Measurements from ENCODE around the gene PKP3. TPM values are rescaled to one million over a fixed set of nuclear protein-coding genes. Genes with fewer than 3 reads are reported as not detected.

The PKP3 gene
- total RNA-seq, 2 experiments from 2014 or later = not detected

Other genes starting within 250 kb of the PKP3 start
- not detected for gene SCGB1C1, start 201.1 kb upstream of the PKP3 start, total RNA-seq
- gene BET1L, start 186.8 kb upstream of the PKP3 start, total RNA-seq = 10 to 100 TPM; 50.4 to 51.6 TPM
- 10 to 100 TPM; 74.9 to 85.0 TPM for gene RIC8A, start 186.5 kb upstream of the PKP3 start, total RNA-seq
- 10 to 100 TPM; 16.1 to 20.1 TPM for gene SIRT3, start 157.9 kb upstream of the PKP3 start, total RNA-seq
- gene PSMD13, start 157.2 kb upstream of the PKP3 start, total RNA-seq = 100 to 1,000 TPM; 206 to 210 TPM
- 1 to 10 TPM; 1.2 to 1.5 TPM for gene NLRP6, start 115.8 kb upstream of the PKP3 start, total RNA-seq
- gene PGGHG, start 105.1 kb upstream of the PKP3 start, total RNA-seq = 100 to 1,000 TPM in 1 of 2 experiments, 10 to 100 TPM in 1; 99.6 to 101 TPM
- gene IFITM5, start 94.7 kb upstream of the PKP3 start, total RNA-seq = not detected
- 100 to 1,000 TPM; 760 to 802 TPM for gene IFITM2, start 86.4 kb upstream of the PKP3 start, total RNA-seq
- gene IFITM1, start 80.2 kb upstream of the PKP3 start, total RNA-seq = 100 to 1,000 TPM; 359 to 378 TPM
- 10 to 100 TPM; 54.5 to 56.6 TPM for gene IFITM3, start 73.3 kb upstream of the PKP3 start, total RNA-seq
- gene B4GALNT4, start 24.7 kb upstream of the PKP3 start, total RNA-seq = 1 to 10 TPM; 4.1 to 5.2 TPM
- gene SIGIRR, start 20.8 kb downstream of the PKP3 start, total RNA-seq = 10 to 100 TPM; 38.0 to 38.8 TPM
- gene ANO9, start 47.8 kb downstream of the PKP3 start, total RNA-seq = 10 to 100 TPM; 28.9 to 31.0 TPM
- 10 to 100 TPM; 12.1 to 15.0 TPM for gene PTDSS2, start 56.1 kb downstream of the PKP3 start, total RNA-seq
- gene RNH1, start 113.0 kb downstream of the PKP3 start, total RNA-seq = 100 to 1,000 TPM; 101 to 102 TPM
- gene HRAS, start 141.4 kb downstream of the PKP3 start, total RNA-seq = 10 to 100 TPM; 22.0 to 25.8 TPM
- gene LRRC56, start 143.3 kb downstream of the PKP3 start, total RNA-seq = 1 to 10 TPM; 1.0 to 1.3 TPM
- gene LMNTD2, start 166.5 kb downstream of the PKP3 start, total RNA-seq = 1 to 10 TPM; 4.5 to 5.2 TPM
- gene RASSF7, start 166.8 kb downstream of the PKP3 start, total RNA-seq = 1 to 10 TPM; 8.3 to 9.9 TPM
- 10 to 100 TPM; 25.6 to 26.1 TPM for gene PHRF1, start 182.3 kb downstream of the PKP3 start, total RNA-seq
- gene IRF7, start 221.7 kb downstream of the PKP3 start, total RNA-seq = 10 to 100 TPM; 83.2 to 92.7 TPM
- not detected for gene CDHR5, start 230.7 kb downstream of the PKP3 start, total RNA-seq
- gene SCT, start 233.0 kb downstream of the PKP3 start, total RNA-seq = not detected
- 1 to 10 TPM; 1.0 to 1.2 TPM for gene DRD4, start 243.1 kb downstream of the PKP3 start, total RNA-seq

Measured in activated naive CD4-positive, alpha-beta T cell treated with anti-CD3 and anti-CD28 coated beads for 36 hours (primary cell).